Endodermal cell (in vitro differentiated cells): ENCODE results near the gene MMP28. TPM values are rescaled to one million over a fixed set of nuclear protein-coding genes. Genes with fewer than 3 reads are reported as not detected.

ENCODE experiments used
- DNase-seq: peaks from one replicate; pipeline ENCODE4 v3.0.0-alpha.2; 2017
- H3K27ac ChIP-seq: 2 replicates; pipeline ENCODE4 v1.5.1; 2013; ENCODE audit warnings: mild to moderate bottlenecking, low read depth, low read length, moderate library complexity
- H3K27me3 ChIP-seq: 2 replicates; pipeline ENCODE4 v1.6.1; 2013; ENCODE audit warnings: mild to moderate bottlenecking, low read length, moderate library complexity; ENCODE audit not compliant: insufficient read depth, control insufficient read depth, poor library complexity, severe bottlenecking
- H3K36me3 ChIP-seq: 2 replicates; pipeline ENCODE4 v1.7.0; 2013; ENCODE audit warnings: mild to moderate bottlenecking, low read length, moderate library complexity; ENCODE audit not compliant: control insufficient read depth, insufficient read depth
- H3K4me1 ChIP-seq: one replicate; pipeline ENCODE4 v1.7.0; 2013; ENCODE audit warnings: low read length; ENCODE audit not compliant: control insufficient read depth, insufficient read depth
- H3K4me3 ChIP-seq: 2 replicates; pipeline ENCODE4 v1.5.1; 2013; ENCODE audit warnings: mild to moderate bottlenecking, low read length, moderate library complexity
- H3K9ac ChIP-seq: 2 replicates; pipeline ENCODE4 v1.6.1; 2013; ENCODE audit warnings: mild to moderate bottlenecking, low read length, moderate library complexity; ENCODE audit not compliant: poor library complexity, severe bottlenecking; ENCODE audit errors: extremely low read depth
- H3K9me3 ChIP-seq: 2 replicates; pipeline ENCODE4 v1.6.1; 2013; ENCODE audit warnings: mild to moderate bottlenecking, low read length, moderate library complexity; ENCODE audit not compliant: control insufficient read depth
- H3K27ac Mint-ChIP-seq: 2 replicates; pipeline ENCODE4 v1.8.0; 2020; ENCODE audit warnings: mixed read lengths
- H3K27me3 Mint-ChIP-seq: 2 replicates; pipeline ENCODE4 v1.8.0; 2021; ENCODE audit warnings: mild to moderate bottlenecking, mixed read lengths; ENCODE audit not compliant: insufficient read depth
- H3K36me3 Mint-ChIP-seq: 2 replicates; pipeline ENCODE4 v1.8.0; 2020; ENCODE audit warnings: low read depth, mixed read lengths
- H3K4me1 Mint-ChIP-seq: 2 replicates; pipeline ENCODE4 v1.8.0; 2020; ENCODE audit warnings: mixed read lengths
- H3K4me3 Mint-ChIP-seq: 2 replicates; pipeline ENCODE4 v1.8.0; 2020; ENCODE audit warnings: mild to moderate bottlenecking, moderate library complexity, mixed read lengths
- H3K9me3 Mint-ChIP-seq: 2 replicates; pipeline ENCODE4 v1.8.0; 2020; ENCODE audit warnings: mild to moderate bottlenecking, mixed read lengths
- CTCF ChIP-seq: fragments of 200-600 bp; sonication (generic); conservative IDR thresholded peaks from 2 replicates; pipeline ENCODE4 v1.5.0; 2021; ENCODE audit warnings: antibody characterized with exemption, mild to moderate bottlenecking
- WGBS, 2 experiments: methylation state at CpG; one replicate each; pipeline versions ENCODE4 v1.1.5 to v1.1.7; 2013; ENCODE audit warnings: missing lambda C conversion rate in 2 of 2, mixed read lengths in 1 of 2; ENCODE audit not compliant: insufficient coverage in 1 of 2, insufficient read length in 1 of 2; 5-methylcytosine and 5-hydroxymethylcytosine counted together
- total RNA-seq, 2 donors: library from RNA; stranded (reverse); fragmentation: NEBNext Ultra II Directional in 1 of 2; extraction: Animal tissue kit (Norgen Biotek cat#: 25700) in 1 of 2; gene quantifications; 2 replicates in 1 of 2; 3 replicates in 1 of 2; pipeline ENCODE4 v1.2.1, GENCODE V29; 2021

Gene MMP28
- total RNA-seq, 2 donors from 2014 or later: not detected

GRCh38 chr17:35773129-35773528 lies 22.3 kb downstream of the MMP28 start:
- H3K4me3 ChIP-seq: no peak overlapping the region
- 93 to 95% methylated on average over 17 to 20 of the region's 20 CpGs for WGBS, 2 experiments

GRCh38 chr17:35769895-35770486 lies 25.4 kb downstream of the MMP28 start:
- WGBS, 2 experiments: 94 to 95% methylated on average over 22 to 48 of the region's 48 CpGs
- Mint-ChIP-seq H3K4me3 (no peak overlapping the region), H3K27me3 (peaks cover 28% of the 10 kb centered on the region)

More at GRCh38 chr17:35773129-35773528, 22.3 kb downstream of the MMP28 start:
- Histone ChIP-seq H3K36me3 (no peaks in the 10 kb centered on the region), H3K27me3 (no peaks in the 10 kb centered on the region), H3K4me1 (no peaks in the 10 kb centered on the region), H3K9ac (no peak overlapping the region), H3K27ac (no peak overlapping the region), H3K9me3 (no peaks in the 10 kb centered on the region)
- Mint-ChIP-seq H3K27ac (no peak overlapping the region), H3K4me1 (peaks cover 11% of the 10 kb centered on the region), H3K4me3 (no peak overlapping the region), H3K36me3 (no peaks in the 10 kb centered on the region), H3K9me3 (no peaks in the 10 kb centered on the region), H3K27me3 (peaks cover 13% of the 10 kb centered on the region)
- no peak for DNase-seq
- TF ChIP-seq CTCF: no peak

GRCh38 chr17:35768797-35769196 lies 26.6 kb downstream of the MMP28 start:
- Histone ChIP-seq H3K36me3 (no peaks in the 10 kb centered on the region), H3K9ac (no peak overlapping the region), H3K27me3 (no peaks in the 10 kb centered on the region), H3K4me3 (no peak overlapping the region), H3K4me1 (no peaks in the 10 kb centered on the region), H3K27ac (no peak overlapping the region), H3K9me3 (no peaks in the 10 kb centered on the region)
- Mint-ChIP-seq H3K27ac (no peak overlapping the region), H3K4me3 (no peak overlapping the region), H3K9me3 (no peaks in the 10 kb centered on the region), H3K4me1 (peaks cover 9% of the 10 kb centered on the region), H3K27me3 (peaks cover 33% of the 10 kb centered on the region), H3K36me3 (no peaks in the 10 kb centered on the region)
- WGBS, 2 experiments: 100% methylated on average over 1 of the region's 2 CpGs
- no peak for TF ChIP-seq CTCF
- DNase-seq: no peak

More at GRCh38 chr17:35769895-35770486, 25.4 kb downstream of the MMP28 start:
- H3K36me3 ChIP-seq: no peaks in the 10 kb centered on the region
- no peaks in the 10 kb centered on the region for H3K9me3 ChIP-seq
- no peaks in the 10 kb centered on the region for H3K9me3 Mint-ChIP-seq
- DNase-seq: no peak
- peaks cover 12% of the 10 kb centered on the region for H3K4me1 Mint-ChIP-seq
- H3K9ac ChIP-seq: no peak overlapping the region
- no peak overlapping the region for H3K27ac ChIP-seq
- H3K4me1 ChIP-seq: no peaks in the 10 kb centered on the region
- H3K27me3 ChIP-seq: no peaks in the 10 kb centered on the region
- H3K27ac Mint-ChIP-seq: no peak overlapping the region
- H3K4me3 ChIP-seq: no peak overlapping the region
- TF ChIP-seq CTCF: peak; percentile 63
- no peaks in the 10 kb centered on the region for H3K36me3 Mint-ChIP-seq
